Mesothelial cell of epicardium (in vitro differentiated cells): Measurements from ENCODE around the gene LRRC28. TPM values are rescaled to one million over a fixed set of nuclear protein-coding genes. Genes with fewer than 3 reads are reported as not detected.

Experiments used
- DNase-seq, 2 experiments: peaks; one replicate each; pipeline ENCODE4 v3.0.0; 2021; ENCODE audit warnings: low spot score in 2 of 2; ENCODE audit not compliant: unreplicated experiment in 2 of 2
- H3K27ac Mint-ChIP-seq: 2 replicates; pipeline ENCODE4 v1.8.0; 2021; ENCODE audit warnings: mixed read lengths
- H3K27me3 Mint-ChIP-seq: 2 replicates; pipeline ENCODE4 v1.8.0; 2021; ENCODE audit warnings: low read depth, mixed read lengths
- H3K36me3 Mint-ChIP-seq: 2 replicates; pipeline ENCODE4 v1.8.0; 2021; ENCODE audit warnings: mixed read lengths
- H3K4me1 Mint-ChIP-seq: 2 replicates; pipeline ENCODE4 v1.8.0; 2021; ENCODE audit warnings: mixed read lengths
- H3K4me3 Mint-ChIP-seq: 2 replicates; pipeline ENCODE4 v1.8.0; 2021; ENCODE audit warnings: mild to moderate bottlenecking, moderate library complexity, mixed read lengths
- H3K9me3 Mint-ChIP-seq: 2 replicates; pipeline ENCODE4 v1.8.0; 2021; ENCODE audit warnings: mixed read lengths
- CTCF ChIP-seq: fragments of 200-600 bp; sonication (generic); IDR thresholded peaks from one replicate; pipeline ENCODE4 v1.5.0; 2021; ENCODE audit warnings: antibody characterized with exemption; ENCODE audit not compliant: unreplicated experiment
- total RNA-seq: library from RNA; stranded (reverse); gene quantifications from 3 replicates; pipeline ENCODE4 v1.2.1, GENCODE V29; 2021

Gene LRRC28
- total RNA-seq, 1 donor from 2014 or later: 29.3 TPM

GRCh38 chr15:99324700-99325099 is 73.4 kb downstream of the LRRC28 start:
- H3K4me1 Mint-ChIP-seq: no peaks in the 10 kb centered on the region
- peaks cover 14% of the 10 kb centered on the region for H3K9me3 Mint-ChIP-seq

GRCh38 chr15:99326235-99326634 is 75.0 kb downstream of the LRRC28 start:
- no peak overlapping the region for H3K4me3 Mint-ChIP-seq
- no peaks in the 10 kb centered on the region for H3K27me3 Mint-ChIP-seq
- H3K36me3 Mint-ChIP-seq: peaks cover 2% of the 10 kb centered on the region
- H3K9me3 Mint-ChIP-seq: peaks cover 14% of the 10 kb centered on the region
- DNase-seq: no peak
- H3K4me1 Mint-ChIP-seq: no peaks in the 10 kb centered on the region
- TF ChIP-seq CTCF: no peak
- H3K27ac Mint-ChIP-seq: no peak overlapping the region

More at GRCh38 chr15:99324700-99325099, 73.4 kb downstream of the LRRC28 start:
- TF ChIP-seq CTCF: no peak
- Mint-ChIP-seq H3K4me3 (no peak overlapping the region), H3K36me3 (peaks cover 2% of the 10 kb centered on the region), H3K27ac (no peak overlapping the region), H3K27me3 (no peaks in the 10 kb centered on the region)
- no peak for DNase-seq

GRCh38 chr15:99328106-99329072 is 77.1 kb downstream of the LRRC28 start:
- no peak for DNase-seq
- TF ChIP-seq CTCF: no peak
- Mint-ChIP-seq H3K27me3 (no peaks in the 10 kb centered on the region), H3K4me1 (no peaks in the 10 kb centered on the region), H3K27ac (no peak overlapping the region), H3K9me3 (peaks cover 14% of the 10 kb centered on the region), H3K4me3 (no peak overlapping the region), H3K36me3 (peaks cover 2% of the 10 kb centered on the region)

- Mint-ChIP-seq H3K4me3 (no peak overlapping the region), H3K27ac (no peak overlapping the region), H3K36me3 (no peaks in the 10 kb centered on the region), H3K27me3 (no peaks in the 10 kb centered on the region), H3K4me1 (peaks cover 5% of the 10 kb centered on the region), H3K9me3 (no peaks in the 10 kb centered on the region)
- no peak for DNase-seq
- TF ChIP-seq CTCF: no peak
Observed at GRCh38 chr15:99331381-99331780, 80.1 kb downstream of the LRRC28 start.

- H3K27ac Mint-ChIP-seq: no peak overlapping the region
- H3K4me1 Mint-ChIP-seq: peaks cover 5% of the 10 kb centered on the region
- peaks cover 4% of the 10 kb centered on the region for H3K36me3 Mint-ChIP-seq
- no peaks in the 10 kb centered on the region for H3K27me3 Mint-ChIP-seq
- TF ChIP-seq CTCF: no peak
- no peaks in the 10 kb centered on the region for H3K9me3 Mint-ChIP-seq
- H3K4me3 Mint-ChIP-seq: no peak overlapping the region
- no peak for DNase-seq
Observed at GRCh38 chr15:99333413-99333812, 82.1 kb downstream of the LRRC28 start.
